K562 (cell line): Measurements from ENCODE around the gene TMEM107. TPM values are rescaled to one million over a fixed set of nuclear protein-coding genes. Genes with fewer than 3 reads are reported as not detected.

Experiments used
- AFF1 ChIP-seq, 2 experiments: fragments of 450-650 bp; IDR thresholded peaks; 2 replicates each; pipeline ENCODE4 v1.6.1; 2018; ENCODE audit warnings: mild to moderate bottlenecking in 2 of 2, low read depth in 1 of 2; ENCODE audit not compliant: partially characterized antibody in 2 of 2
- ARHGAP35 ChIP-seq: fragments of 450-650 bp; IDR thresholded peaks from 2 replicates; pipeline ENCODE4 v1.6.1; 2018; ENCODE audit not compliant: partially characterized antibody
- BMI1 ChIP-seq: fragments of 150-350 bp; IDR thresholded peaks from 2 replicates; pipeline ENCODE4 v1.6.1; 2014; ENCODE audit warnings: low read length
- ETV1 ChIP-seq: fragments of 450-650 bp; conservative IDR thresholded peaks from 2 replicates; pipeline ENCODE4 v1.6.1; 2016; ENCODE audit warnings: missing genetic modification characterization, control low read depth, low read depth, missing compliant biosample characterization
- FOXJ3 ChIP-seq: sonication (generic); formaldehyde crosslinking; IDR thresholded peaks from 2 replicates; pipeline ENCODE4 v1.4.0; 2020; ENCODE audit warnings: mild to moderate bottlenecking, missing genetic modification reagents
- FUS ChIP-seq: fragments of 200-400 bp; formaldehyde crosslinking; optimal IDR thresholded peaks from 2 replicates; pipeline ENCODE3; 2017; ENCODE audit warnings: low read depth, low read length
- KLF10 ChIP-seq: fragments of 250-450 bp; sonication (Bioruptor Pico); IDR thresholded peaks from 2 replicates; pipeline ENCODE4 v1.6.1; 2021; ENCODE audit warnings: matching md5 sums
- NELFE ChIP-seq: IDR thresholded peaks from 2 replicates; pipeline ENCODE4 v1.6.1; 2011; ENCODE audit warnings: mild to moderate bottlenecking; ENCODE audit not compliant: insufficient read depth, insufficient read length
- NFE2L1 ChIP-seq: fragments of 450-650 bp; IDR thresholded peaks from 2 replicates; pipeline ENCODE4 v1.6.1; 2016; ENCODE audit warnings: missing genetic modification characterization, low read depth, mild to moderate bottlenecking, missing compliant biosample characterization, moderate library complexity, borderline replicate concordance
- NR2C1 ChIP-seq, 2 experiments: fragments of 450-650 bp; IDR thresholded peaks; 2 replicates each; pipeline ENCODE4 v1.6.1; 2017; ENCODE audit warnings: mild to moderate bottlenecking in 2 of 2, antibody characterized with exemption in 1 of 2, inconsistent platforms in 1 of 2, missing compliant biosample characterization in 1 of 2, missing genetic modification characterization in 1 of 2
- OTX1 ChIP-seq: fragments of 450-650 bp; formaldehyde crosslinking; IDR thresholded peaks from 2 replicates; pipeline ENCODE4 v1.4.0; 2022; ENCODE audit warnings: mild to moderate bottlenecking
- PBX2 ChIP-seq, 2 experiments: IDR thresholded peaks in 1 of 2; conservative IDR thresholded peaks in 1 of 2; 2 replicates each; pipeline ENCODE4 v1.6.1; 2016; ENCODE audit warnings: low read depth in 2 of 2, mild to moderate bottlenecking in 1 of 2, missing compliant biosample characterization in 1 of 2, missing genetic modification characterization in 1 of 2, moderate library complexity in 1 of 2
- RBM34 ChIP-seq: fragments of 200-400 bp; formaldehyde crosslinking; IDR thresholded peaks from 2 replicates; pipeline ENCODE4 v1.6.1; 2018; ENCODE audit warnings: low read length, borderline replicate concordance; ENCODE audit not compliant: insufficient read depth
- ZBTB49 ChIP-seq: sonication (generic); formaldehyde crosslinking; IDR thresholded peaks from 2 replicates; pipeline ENCODE4 v1.8.0; 2022; ENCODE audit warnings: missing genetic modification reagents, mild to moderate bottlenecking, borderline replicate concordance
- ZFPM2 ChIP-seq: fragments of 250-450 bp; sonication (Bioruptor Pico); IDR thresholded peaks from 2 replicates; pipeline ENCODE4 v1.5.1; 2022; ENCODE audit warnings: mild to moderate bottlenecking
- ZNF263 ChIP-seq: sonication (generic); formaldehyde crosslinking; IDR thresholded peaks from 2 replicates; pipeline ENCODE4 v1.8.0; 2022; ENCODE audit warnings: mild to moderate bottlenecking, missing genetic modification reagents, borderline replicate concordance
- polyA plus RNA-seq, 8 experiments: library from polyadenylated mRNA; depleted of rRNA in 4 of 8; stranded (reverse) in 5 of 8; unstranded in 3 of 8; fragments of >200 nt; fragmentation: Nextera tagmentation in 2 of 8; fragmentation: Illumina TruSeq in 1 of 8; extraction: Ambion mirVana in 2 of 8; extraction: Trizol in 1 of 8; gene quantifications; 2 replicates each; pipeline versions ENCODE4 v1.2.1 to v1.2.3, GENCODE V29; 2011 to 2014; ENCODE audit warnings: inconsistent platforms in 1 of 8, missing spikeins in 1 of 8
- total RNA-seq, 7 experiments: library from RNA; depleted of rRNA in 6 of 7; stranded (reverse); fragments of >200 nt in 6 of 7; fragmentation: Illumina TruSeq in 2 of 7; extraction: Trizol in 2 of 7; gene quantifications; 2 replicates each; pipeline versions ENCODE4 v1.2.1 to v1.2.3, GENCODE V29; 2011 to 2021; ENCODE audit warnings: low replicate concordance in 1 of 7

TMEM107 gene
- total and polyA plus RNA-seq, 9 of the 15 experiments (the other 6 are each of a cell fraction or from before 2014, with no cell fraction given) = 7.1 to 26.2 (median 16.9) TPM

GRCh38 chr17:8176998-8177731 is 985 bp upstream of the TMEM107 start (continued):
- no peak for TF ChIP-seq NFE2L1
- no peak for TF ChIP-seq ARHGAP35
- TF ChIP-seq NR2C1 (IDR thresholded peaks at IDR 0.05) = peak; percentile 23; the same call in 1 of the 2 replicates
- TF ChIP-seq NR2C1 (tag; IDR thresholded peaks at IDR 0.05) = peak; percentile 60
- TF ChIP-seq OTX1 (CRISPR knock-in tag) = no peak
- TF ChIP-seq RBM34 = no peak
- TF ChIP-seq BMI1 = no peak
- no peak for TF ChIP-seq NELFE
- TF ChIP-seq KLF10 (CRISPR knock-in tag) = no peak
- no peak for TF ChIP-seq ZFPM2 (CRISPR knock-in tag)
- TF ChIP-seq FUS = no peak
- TF ChIP-seq AFF1 (IDR thresholded peaks at IDR 0.05; ENCODE audit: low read depth in 1 of 2, partially characterized antibody in 2 of 2) = no peak
- TF ChIP-seq PBX2 (CRISPR knock-in tag; IDR thresholded peaks at IDR 0.05; ENCODE audit: low read depth) = no peak
- TF ChIP-seq PBX2 (tag; conservative IDR thresholded peaks at IDR 0.05; ENCODE audit: low read depth) = no peak
- no peak for TF ChIP-seq ZNF263 (CRISPR knock-in tag)
- TF ChIP-seq ZBTB49 (CRISPR knock-in tag) = no peak
- no peak for TF ChIP-seq FOXJ3 (CRISPR knock-in tag)
- no peak for TF ChIP-seq ETV1 (tag)
